WI38 (cell line): ENCODE measurements around the gene TXNL4A.

ENCODE experiments used
- H3K4me3 ChIP-seq: 2 replicates; pipeline ENCODE4 v1.5.1; 2011; ENCODE audit warnings: low read depth, mild to moderate bottlenecking, control low read depth, low read length
- TF ChIP-seq, protein P1 (sequence below): IDR thresholded peaks from 2 replicates; pipeline ENCODE4 v1.5.1; 2012; ENCODE audit warnings: low read depth, mild to moderate bottlenecking, control low read depth, low read length

TXNL4A gene

DNA sequence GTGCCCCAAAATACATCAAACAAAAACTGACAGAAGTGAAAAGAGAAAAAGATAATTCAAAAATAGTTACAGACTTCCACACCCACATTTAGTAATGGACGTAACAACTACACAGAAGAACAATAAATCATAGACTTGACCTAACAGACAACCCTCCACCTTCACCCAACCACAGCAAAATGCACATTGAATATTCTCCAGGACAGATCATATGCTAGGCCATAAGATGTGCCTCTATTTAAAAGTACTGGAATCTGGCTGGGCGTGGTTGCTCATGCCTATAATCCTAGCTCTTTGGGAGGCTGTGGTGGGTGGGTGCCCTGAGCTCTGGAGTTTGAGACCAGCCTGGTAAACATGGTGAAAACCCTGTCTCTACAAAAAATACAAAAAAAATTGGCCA lies 56.9 kb downstream of the TXNL4A start:
- no peak overlapping the region for H3K4me3 ChIP-seq
- TF ChIP-seq, protein P1, sequence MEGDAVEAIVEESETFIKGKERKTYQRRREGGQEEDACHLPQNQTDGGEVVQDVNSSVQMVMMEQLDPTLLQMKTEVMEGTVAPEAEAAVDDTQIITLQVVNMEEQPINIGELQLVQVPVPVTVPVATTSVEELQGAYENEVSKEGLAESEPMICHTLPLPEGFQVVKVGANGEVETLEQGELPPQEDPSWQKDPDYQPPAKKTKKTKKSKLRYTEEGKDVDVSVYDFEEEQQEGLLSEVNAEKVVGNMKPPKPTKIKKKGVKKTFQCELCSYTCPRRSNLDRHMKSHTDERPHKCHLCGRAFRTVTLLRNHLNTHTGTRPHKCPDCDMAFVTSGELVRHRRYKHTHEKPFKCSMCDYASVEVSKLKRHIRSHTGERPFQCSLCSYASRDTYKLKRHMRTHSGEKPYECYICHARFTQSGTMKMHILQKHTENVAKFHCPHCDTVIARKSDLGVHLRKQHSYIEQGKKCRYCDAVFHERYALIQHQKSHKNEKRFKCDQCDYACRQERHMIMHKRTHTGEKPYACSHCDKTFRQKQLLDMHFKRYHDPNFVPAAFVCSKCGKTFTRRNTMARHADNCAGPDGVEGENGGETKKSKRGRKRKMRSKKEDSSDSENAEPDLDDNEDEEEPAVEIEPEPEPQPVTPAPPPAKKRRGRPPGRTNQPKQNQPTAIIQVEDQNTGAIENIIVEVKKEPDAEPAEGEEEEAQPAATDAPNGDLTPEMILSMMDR, result no peak

DNA sequence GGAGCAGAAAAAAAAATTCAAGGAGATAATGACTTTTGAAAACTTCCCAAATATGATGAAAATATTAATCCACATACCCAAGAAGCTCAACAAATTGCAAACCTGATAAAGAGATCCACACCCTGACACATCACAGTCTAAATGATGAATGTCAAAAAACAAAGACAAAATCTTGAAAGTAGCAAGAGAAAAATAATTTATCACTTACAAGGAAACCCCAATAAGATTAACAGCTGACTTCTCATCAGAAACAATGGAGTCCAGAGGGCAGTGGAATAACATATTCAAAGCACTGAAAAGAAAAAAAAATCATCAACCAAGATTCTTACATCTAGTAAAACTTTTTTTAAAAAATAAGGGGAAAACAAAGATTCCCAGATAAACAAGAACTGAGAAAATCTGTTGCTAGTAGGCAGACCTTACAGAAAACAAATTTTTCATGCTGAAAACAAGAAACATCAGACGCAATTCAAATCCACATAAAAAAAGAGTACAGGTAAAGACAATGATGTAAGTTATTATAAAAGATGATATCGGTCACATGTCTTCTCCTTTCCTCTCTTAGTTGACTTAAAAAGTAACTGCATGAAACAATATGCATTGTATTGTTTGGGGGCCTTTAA lies 58.2 kb downstream of the TXNL4A start:
- TF ChIP-seq, protein P1, result no peak
- no peak overlapping the region for H3K4me3 ChIP-seq

DNA sequence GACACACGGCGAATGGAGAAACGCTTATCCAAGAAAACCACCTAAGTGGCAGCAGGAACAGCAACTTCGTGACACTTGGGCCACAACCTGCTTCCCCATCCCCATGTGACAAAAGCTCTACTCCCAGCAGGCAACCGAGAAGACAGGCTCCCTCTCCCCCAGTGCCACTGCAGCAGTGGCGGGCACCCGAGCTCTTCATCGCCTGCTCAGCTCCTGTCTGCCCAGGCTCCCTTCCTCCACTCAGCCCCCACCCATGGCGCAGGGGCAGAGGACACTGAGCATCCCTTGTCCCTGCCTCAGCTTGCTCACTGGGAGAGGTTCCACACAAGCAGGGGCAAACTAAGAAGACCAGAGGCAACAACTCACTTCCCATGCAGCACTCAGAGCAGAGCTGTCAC lies 59.8 kb downstream of the TXNL4A start:
- H3K4me3 ChIP-seq, result no peak overlapping the region
- TF ChIP-seq, protein P1, result no peak

- H3K4me3 ChIP-seq, result no peak overlapping the region
- TF ChIP-seq, protein P1, result no peak
These were observed 60.5 kb downstream of the TXNL4A start for GRCh38 chr18:79927607-79928562.

DNA sequence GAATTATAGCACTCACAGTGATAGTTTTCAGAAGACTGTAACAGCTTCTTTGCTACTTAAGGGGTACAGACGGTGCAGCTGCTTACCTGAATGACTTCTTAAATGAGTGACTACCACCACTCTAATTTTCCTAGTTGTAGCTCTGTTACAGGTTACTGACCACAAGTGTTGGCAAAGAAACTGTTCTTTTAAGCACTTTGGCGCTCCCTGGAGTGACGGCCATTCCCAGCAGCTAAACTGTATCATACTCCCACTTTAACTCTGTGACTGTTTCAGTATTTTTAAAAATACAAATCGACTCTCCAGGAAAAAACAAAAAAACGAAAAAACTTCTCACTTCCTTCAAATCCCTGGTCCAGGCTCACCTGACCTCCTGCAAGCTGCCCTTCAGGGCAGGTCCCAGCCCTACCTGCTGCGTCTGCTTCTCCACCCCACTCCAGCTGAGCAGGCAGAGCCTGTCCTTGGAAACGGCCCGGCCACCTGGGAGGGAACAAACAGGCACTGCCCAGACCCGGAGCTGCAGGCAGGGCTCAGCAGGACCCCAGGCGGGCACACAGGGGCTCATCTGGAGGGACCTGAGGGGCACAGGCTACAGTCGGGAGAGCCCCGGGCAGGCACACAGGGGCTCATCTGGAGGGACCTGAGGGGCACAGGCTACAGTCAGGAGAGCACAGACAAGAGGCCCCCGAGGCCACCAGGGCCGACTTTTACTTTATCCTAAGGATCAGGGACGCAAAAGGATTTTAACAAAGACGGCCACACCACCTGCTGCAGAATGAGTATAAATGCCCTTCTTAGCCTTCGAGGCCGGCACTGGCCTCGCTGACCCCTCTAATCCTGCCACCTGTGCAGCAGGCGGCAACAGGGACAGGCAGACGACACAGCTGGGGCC lies 61.4 kb downstream of the TXNL4A start:
- TF ChIP-seq, protein P1, result no peak
- H3K4me3 ChIP-seq, result no peak overlapping the region

DNA sequence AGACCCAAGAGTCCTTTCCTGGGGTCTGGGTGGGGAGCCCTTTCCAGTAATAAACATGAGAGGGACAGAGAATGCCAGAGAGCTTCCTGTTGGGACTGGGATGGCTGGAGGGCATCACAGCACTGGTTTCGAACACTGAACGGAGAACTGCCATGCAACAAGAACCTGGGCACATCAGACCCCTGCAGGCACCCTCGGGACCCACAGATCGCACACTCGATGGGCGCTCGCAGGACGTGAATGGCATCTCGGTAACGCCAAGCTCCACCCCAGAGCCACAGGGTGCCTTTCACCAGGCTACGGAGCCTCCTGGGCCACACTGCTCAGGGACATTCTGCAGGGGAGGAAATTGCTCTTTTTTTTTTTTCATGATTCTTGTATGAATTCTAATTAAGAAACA lies 62.1 kb downstream of the TXNL4A start:
- H3K4me3 ChIP-seq, result no peak overlapping the region
- TF ChIP-seq, protein P1, result no peak
